Measurements from ENCODE around the gene COX19.
"Not testable (repeated sequence)": the region's sequence is repeated elsewhere in the genome, so short reads cannot be mapped to it uniquely, and the experiment has no call there.

Gene COX19

DNA sequence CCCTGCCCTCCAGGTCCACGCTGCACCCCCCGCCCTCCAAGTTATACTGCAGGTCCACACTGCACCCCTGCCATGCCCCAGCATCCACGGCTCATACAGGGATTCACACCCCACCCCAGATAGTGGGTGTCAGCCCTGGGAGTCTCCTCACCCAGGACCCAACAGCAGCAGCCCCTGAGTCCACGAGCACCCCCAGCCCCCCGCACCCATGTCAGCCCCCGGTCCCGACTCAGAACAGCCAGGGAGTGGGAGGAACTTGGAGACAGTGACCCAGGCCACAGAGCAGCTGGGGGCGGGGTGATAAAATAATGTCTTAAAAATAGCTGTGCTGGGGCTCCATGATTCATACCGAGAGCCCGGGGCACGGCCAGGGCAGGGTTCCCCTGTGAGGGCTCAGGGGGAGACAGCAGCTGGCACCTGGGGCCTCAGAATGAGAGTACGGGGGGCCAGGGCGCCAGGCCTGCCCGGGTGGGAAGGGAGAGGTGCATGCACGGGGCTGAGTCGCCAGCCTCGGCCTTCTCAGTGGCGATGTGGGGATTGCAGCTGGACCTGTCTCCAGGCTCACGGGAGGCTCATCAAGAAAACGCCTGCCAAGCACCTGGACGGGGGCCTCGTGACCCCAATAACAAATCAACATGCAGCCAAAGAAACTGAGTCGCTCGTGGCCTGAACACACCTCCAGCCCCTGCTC lies 50.7 kb downstream of the COX19 start:
- peak; percentile 44 to 65 for DNase-seq (ENCODE audit: low read depth in 2 of 2)

DNA sequence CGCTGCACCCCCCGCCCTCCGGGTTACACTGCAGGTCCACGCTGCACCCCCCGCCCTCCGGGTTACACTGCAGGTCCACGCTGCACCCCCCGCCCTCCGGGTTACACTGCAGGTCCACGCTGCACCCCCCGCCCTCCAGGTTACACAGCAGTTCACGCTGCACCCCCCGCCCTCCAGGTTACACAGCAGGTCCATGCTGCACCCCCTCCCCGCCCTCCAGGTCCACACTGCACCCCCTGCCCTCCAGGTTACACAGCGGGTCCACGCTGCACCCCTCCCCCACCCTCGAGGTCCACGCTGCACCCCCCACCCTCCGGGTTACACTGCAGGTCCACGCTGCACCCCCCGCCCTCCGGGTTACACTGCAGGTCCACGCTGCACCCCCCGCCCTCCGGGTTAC lies 51.3 kb downstream of the COX19 start:
- not testable (repeated sequence) for DNase-seq (ENCODE audit: low read depth in 2 of 2)

DNA sequence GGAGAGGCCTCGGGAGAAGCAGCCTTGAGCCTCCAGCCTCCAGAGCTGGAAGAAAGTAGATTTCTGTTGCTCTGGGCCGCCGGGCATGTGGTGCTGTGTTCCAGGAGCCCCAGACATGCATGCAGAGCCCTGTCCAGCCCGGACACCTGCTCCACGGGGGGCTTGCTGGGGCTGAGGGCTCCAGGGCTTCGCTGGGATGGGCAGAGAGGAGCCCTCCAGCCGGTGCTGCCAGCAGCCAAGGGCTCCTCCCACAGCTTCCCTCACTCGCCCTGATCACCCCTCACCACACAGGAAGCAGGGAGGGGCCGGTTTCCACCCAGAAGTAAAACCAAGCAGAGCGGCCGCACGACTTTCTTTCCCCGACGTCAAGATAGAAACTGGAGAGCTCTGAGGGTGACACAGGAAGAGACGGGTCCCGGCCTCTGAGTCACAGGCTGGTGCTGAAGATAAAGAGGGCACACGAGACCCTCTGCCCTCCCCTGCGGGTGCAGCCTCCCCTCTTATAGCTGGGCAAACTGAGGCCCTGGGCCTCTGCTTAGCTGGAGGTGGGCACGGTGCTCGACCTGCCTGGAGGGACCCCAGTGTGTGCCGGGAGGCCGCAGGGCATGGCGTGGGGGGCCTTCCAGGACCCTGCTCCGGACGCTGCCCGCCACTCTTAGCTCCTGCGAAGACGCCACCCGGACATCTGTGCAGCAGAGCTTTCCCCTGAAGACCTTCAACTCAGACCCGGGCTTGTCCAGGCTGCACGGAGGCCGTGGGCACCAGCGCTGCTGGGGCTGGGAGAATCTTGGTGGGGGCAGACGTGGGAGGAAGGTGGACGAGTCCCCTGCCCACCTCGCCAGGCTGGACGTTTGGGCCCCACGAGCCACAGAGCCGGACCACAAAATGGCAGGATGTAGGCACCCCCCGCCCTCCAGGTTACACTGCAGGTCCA lies 52.0 kb downstream of the COX19 start:
- peak; percentile 92 to 95 for DNase-seq (ENCODE audit: low read depth in 2 of 2)

DNA sequence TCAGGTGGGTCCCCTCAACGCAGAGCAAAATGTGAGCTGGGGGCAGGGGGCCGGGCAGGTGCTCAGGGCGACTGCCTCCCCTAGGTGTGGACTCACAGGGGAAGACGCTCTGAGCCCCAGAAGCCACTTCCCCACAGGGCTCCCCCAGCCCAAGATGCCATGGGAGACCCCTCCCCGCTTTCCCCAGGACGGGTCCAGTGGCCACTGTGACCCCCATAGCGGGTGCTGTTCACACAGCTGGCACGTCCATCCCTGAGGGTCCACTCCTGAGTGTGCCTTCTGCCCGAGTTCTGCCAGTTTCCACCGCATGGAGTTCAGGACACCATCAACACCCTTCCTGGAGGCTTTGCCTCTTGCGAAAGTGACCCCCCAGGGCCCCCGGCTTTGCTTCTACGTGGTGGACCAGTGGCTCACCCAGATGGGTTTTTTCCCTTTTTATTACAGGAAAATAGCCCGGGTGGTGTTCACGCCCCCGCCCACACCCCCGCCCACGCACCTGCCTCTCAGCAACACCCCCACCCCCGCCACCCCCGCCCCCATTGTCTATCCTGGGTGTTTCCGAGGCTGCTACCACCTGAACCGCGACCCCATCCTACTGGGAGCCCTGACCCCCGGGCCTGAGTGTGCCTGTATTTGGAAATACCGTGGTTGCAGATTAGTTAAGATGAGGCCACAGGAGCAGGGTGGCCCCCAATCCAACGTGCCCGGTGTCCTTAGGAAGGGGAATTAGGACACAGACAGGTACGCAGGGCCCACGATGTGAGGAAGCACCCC lies 52.8 kb downstream of the COX19 start:
- no peak for DNase-seq (ENCODE audit: low read depth in 2 of 2)

DNA sequence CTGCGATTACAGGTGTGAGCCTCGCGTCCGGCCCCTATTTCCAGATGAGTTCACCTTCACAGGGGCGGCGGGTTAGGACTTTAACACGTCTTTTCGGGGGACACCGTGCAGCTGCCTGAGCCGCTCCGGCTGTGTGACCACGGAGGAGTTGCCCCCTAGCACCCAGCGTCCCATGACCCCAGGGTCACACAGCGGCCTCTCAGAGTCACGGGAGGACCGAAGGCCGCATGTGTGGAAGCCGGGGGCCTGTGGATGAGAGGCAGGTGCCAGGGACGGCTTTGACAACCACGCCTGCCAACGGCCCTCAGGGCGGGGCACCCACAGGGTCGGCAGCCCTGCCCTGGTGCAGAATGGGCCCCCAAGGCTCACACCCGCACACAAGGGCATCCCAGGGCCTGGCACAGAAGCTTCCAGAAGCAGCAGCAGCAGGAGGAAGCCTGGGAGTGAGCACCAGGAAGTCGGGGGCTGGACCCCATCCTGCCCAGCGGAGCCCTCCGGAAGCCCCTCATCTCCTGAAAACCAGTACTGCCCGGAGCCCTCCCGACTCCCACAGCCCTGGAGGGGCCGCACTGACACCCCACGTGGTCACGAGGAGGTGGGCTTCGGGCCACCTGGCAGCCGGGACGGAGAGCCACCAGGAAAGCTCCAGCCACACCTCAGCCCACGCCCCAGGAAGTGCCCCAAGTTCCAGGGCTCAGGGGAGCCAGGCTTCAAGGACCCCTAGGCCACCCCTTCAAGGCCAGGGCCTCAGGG lies 53.6 kb downstream of the COX19 start:
- DNase-seq (ENCODE audit: low read depth in 2 of 2), result no peak

DNA sequence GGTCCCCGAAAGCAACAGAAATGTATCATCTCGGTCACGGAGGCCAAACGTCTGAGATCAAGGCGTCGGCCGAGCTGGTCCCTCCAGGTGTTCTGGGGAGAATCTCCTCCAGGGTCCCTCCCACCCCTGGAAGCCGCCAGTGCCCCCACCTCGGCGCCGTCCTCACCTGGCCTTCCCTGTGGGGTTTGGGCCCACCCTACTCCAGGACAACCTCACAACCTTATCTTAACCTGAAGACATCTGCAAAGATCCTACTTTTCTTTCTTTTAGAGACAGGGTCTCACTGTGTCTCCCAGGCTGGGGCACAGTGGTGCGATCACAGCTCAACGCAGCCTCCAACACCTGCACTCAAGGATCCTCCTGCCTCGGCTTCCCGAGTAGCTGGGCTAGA lies 54.3 kb downstream of the COX19 start:
- no peak for DNase-seq (ENCODE audit: low read depth in 2 of 2)

DNA sequence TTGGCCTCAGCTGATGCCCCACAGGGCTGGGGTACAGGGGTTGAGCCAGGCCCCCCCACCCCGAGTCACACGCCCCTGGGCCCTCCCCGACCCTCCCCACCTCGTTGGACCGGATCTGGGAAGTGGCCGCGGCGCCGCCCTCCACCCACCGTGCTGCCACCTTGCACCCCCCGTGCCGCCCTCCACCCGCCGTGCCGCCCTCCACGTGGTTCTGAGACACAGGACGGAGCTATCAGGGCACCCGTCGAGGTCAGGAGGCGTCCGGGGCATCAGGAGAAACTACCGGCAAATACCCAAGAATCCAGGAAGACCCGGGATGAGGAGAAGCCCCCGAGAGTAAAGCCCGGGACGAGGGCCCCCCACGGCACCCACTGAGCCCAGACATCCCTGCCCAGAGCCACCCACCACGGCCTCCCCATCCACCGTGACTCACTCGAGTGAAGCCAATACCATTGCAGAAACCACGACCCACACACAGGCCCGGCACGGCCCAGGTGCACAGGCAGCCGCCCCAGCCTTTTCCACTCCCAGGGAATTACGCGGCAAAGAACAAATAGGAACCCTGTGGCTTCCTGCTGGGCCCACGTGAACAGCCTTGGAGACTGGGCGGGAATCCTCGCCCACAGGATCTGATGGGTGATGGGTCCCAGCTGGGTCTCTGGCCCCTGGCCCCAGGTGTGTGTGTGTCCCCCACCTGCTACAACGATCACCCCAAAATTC lies 54.8 kb downstream of the COX19 start:
- peak in 1 of 2 donors; percentile 35 for DNase-seq (ENCODE audit: low read depth in 2 of 2)

DNA sequence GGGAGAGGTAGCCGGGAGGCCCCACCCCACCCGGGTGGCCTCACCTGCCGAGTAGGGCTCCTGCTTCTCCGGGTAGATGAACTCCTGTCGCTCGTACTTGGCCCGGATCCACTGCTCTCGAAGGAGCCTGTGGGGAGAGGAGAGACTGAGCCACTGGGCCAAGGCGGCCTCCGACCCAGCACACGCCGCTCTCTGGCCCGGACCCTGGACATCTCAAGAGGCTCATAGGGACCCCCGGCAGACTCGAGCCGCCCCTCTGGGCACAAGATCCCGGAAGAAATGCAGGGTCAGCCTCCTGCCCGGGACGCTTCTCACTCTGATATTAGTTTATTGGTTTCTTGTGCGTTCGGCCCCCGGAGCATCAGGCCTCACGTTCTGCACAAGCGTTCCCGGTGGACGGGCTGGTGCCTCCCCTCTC lies 55.4 kb downstream of the COX19 start:
- no peak for DNase-seq (ENCODE audit: low read depth in 2 of 2)

DNA sequence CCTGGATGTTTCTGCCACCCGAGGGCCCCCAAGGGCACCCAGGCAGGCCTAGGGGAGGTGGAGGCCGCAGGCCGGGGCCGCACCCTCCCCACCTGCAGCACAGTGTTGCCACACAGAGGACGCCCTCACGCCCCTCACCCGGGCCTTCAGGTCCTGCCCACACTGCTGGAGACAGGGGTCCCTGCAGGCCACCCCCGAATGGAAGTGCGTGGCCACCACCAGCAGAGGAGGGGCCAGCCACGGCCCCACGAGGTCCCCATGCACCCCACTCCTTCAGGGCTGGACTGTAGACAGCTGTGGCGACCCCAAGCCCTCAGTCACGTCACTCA lies 56.3 kb downstream of the COX19 start:
- DNase-seq (ENCODE audit: low read depth in 2 of 2), result no peak

DNA sequence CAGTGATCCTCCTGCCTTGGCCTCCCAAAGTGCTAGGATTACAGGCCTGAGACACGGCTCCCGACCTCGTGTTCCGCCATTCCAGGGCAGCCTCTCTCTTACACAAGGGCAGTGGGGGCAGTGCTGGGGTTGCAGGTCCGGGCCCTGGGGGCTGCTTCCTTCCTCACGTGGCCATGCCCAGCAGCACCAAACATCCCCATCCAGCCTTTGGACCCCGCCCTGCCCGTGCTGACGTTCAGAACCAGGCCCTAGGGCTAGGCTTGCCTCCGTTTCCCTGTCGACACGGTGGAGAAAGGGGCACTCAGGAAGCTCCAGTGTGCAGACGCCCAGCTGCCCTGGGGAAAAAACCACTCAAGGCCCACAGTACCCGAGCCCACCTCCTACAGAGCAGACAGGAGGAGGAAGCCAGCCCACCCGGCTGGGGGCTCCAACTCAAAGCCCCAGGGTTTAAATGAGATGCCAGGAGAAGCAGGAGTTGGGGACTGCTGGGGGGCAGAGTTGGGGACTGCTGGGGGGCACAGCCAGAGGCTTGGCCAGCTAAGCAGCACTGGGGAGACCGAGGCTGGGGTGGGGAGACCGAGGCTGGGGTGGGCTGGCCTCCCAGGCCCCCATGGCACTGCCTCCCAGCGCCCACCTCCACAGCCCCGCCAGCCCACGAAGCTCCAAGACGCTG lies 56.8 kb downstream of the COX19 start:
- DNase-seq (ENCODE audit: low read depth in 2 of 2), result no peak

DNA sequence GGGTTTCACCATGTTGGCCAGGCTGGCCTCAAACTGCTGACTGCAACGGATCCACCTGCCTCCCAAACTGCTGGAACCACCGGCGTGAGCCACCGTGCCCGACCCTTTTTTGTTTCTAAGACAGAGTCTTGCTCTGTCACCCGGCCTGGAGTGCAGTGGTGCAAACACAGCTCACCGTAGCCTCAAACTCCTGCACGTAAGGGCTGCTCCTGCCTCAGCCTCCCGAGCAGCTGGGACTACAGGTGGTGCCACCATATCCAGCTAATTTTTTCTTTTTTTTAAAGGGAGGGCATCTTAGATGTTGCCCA lies 57.3 kb downstream of the COX19 start:
- DNase-seq (ENCODE audit: low read depth in 2 of 2), result no peak

DNA sequence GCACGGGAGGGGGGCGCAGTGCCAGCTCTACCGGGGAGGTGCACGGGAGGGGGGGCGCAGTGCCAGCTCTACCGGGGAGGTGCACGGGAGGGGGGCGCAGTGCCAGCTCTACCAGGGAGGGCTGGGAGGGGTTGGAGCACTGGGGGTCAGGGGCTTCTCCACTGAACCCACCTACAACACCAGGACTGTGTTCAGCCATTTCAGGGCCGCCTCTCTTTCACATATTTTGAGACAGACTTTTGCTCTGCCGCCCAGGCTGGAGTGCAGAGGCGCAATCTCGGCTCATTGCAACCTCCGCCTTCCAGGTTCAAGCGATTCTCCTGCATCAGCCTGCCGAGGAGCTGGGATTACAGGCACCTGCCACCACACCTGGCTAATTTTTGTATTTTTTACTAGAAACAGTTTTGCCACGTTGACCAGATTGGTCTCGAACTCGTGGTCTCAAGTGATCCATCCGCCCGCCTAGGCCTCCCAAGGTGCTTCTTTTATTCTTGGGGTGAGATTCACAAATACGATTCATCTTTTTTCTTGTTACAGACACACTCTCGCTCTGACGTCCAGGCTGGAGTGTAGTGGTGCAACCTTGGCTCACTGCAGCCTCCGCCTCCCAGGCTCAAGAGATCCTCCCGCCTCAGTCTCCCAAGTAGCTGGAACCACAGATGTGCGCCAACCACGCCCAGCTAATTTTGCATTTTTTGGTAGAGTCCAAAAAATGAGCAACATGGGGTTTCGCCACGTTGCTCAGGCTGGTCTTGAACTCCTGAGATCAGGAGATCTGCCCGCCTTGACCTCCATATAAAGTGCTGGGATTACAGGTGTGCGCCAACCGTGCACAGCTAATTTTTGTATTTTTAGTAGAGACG lies 57.9 kb downstream of the COX19 start:
- no peak for DNase-seq (ENCODE audit: low read depth in 2 of 2)

DNA sequence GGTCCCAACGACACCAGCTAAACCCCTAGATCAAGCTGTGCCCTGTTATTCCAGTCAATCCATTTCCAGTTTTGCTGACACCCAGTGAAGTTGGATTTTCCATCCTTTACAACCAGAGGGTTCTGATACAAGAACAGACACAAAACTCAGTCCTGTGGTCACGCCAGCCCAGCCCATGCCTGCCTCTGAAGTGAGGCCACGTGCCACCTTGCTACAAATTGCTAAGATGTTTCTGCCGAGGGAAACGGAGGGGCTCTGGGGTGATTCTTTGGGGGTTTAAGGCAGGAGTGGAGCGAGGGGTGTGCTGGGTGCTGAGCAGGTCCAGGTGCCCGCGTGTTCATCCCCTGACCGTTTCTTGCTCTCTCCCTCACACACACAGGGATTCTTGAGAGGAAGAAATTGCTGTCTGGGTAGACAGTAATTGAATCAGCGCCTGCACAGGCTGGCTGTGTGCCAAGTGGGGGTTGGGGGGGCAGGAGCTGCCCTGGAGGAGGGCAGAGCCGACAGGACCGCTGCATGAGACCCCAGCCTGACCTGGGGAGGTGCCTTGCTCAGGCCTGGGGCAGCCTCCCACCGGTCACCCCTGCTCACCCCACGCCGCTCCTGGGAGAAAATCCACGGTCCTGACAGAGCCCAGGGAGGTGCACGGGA lies 58.9 kb downstream of the COX19 start:
- no peak for DNase-seq (ENCODE audit: low read depth in 2 of 2)
